MCF 10A (cell line): ENCODE measurements around the gene SON. TPM values are rescaled to one million over a fixed set of nuclear protein-coding genes. Genes with fewer than 3 reads are reported as not detected.

Experiments used
- BruUV-seq: library from RNA; stranded (reverse); fragments of 400-500 nt; replicated peaks from 2 replicates; lab custom pipeline; 2021; lab: Mats Ljungman, UMichigan
- CTCF ChIA-PET: fragments of 300-600 bp; sonication (Branson Sonifier 250); formaldehyde crosslinking; extraction: SDS; loops from one replicate; lab custom pipeline; 2021; ENCODE audit warnings: antibody characterized with exemption, inconsistent platforms; lab: Yijun Ruan, JAX
- POLR2A ChIA-PET: fragments of 300-600, 350-650 bp; sonication (Branson Sonifier 250); formaldehyde crosslinking; extraction: SDS; loops from one replicate; lab custom pipeline; 2020; ENCODE audit warnings: antibody characterized with exemption, inconsistent platforms; lab: Yijun Ruan, JAX
- DNase-seq: peaks from one replicate; pipeline ENCODE4 v3.0.0-alpha.2; 2018; ENCODE audit not compliant: unreplicated experiment
- H3K27ac Mint-ChIP-seq: one replicate; pipeline ENCODE4 v1.8.0; 2022; ENCODE audit warnings: mild to moderate bottlenecking, low read depth, mixed read lengths; ENCODE audit not compliant: unreplicated experiment
- H3K27me3 Mint-ChIP-seq: one replicate; pipeline ENCODE4 v1.8.0; 2022; ENCODE audit warnings: mixed read lengths; ENCODE audit not compliant: insufficient read depth, unreplicated experiment
- H3K36me3 Mint-ChIP-seq: one replicate; pipeline ENCODE4 v1.8.0; 2022; ENCODE audit warnings: mild to moderate bottlenecking, moderate library complexity, mixed read lengths; ENCODE audit not compliant: insufficient read depth, unreplicated experiment
- H3K4me1 Mint-ChIP-seq: one replicate; pipeline ENCODE4 v1.8.0; 2022; ENCODE audit warnings: mixed read lengths; ENCODE audit not compliant: insufficient read depth, unreplicated experiment
- H3K4me3 Mint-ChIP-seq: one replicate; pipeline ENCODE4 v1.8.0; 2022; ENCODE audit warnings: mild to moderate bottlenecking, moderate library complexity, mixed read lengths; ENCODE audit not compliant: unreplicated experiment
- H3K9me3 Mint-ChIP-seq: one replicate; pipeline ENCODE4 v1.8.0; 2022; ENCODE audit warnings: mixed read lengths; ENCODE audit not compliant: unreplicated experiment
- intact Hi-C: fragments of 100-400 bp; cut with micrococcal nuclease; formaldehyde crosslinking; loops from 2 replicates; pipeline ENCODE4 v1.14.1; 2022
- total RNA-seq: library from RNA; stranded (reverse); gene quantifications from 2 replicates; pipeline ENCODE4 v1.2.3, GENCODE V29; 2022
- TF ChIP-seq, protein P1 (sequence below): fragments of 200-600 bp; IDR thresholded peaks from one replicate; pipeline ENCODE4 v1.8.0; 2022; ENCODE audit warnings: antibody characterized with exemption, mild to moderate bottlenecking; ENCODE audit not compliant: unreplicated experiment

Gene SON
- total RNA-seq, 1 experiment from 2014 or later, result 289 TPM

DNA sequence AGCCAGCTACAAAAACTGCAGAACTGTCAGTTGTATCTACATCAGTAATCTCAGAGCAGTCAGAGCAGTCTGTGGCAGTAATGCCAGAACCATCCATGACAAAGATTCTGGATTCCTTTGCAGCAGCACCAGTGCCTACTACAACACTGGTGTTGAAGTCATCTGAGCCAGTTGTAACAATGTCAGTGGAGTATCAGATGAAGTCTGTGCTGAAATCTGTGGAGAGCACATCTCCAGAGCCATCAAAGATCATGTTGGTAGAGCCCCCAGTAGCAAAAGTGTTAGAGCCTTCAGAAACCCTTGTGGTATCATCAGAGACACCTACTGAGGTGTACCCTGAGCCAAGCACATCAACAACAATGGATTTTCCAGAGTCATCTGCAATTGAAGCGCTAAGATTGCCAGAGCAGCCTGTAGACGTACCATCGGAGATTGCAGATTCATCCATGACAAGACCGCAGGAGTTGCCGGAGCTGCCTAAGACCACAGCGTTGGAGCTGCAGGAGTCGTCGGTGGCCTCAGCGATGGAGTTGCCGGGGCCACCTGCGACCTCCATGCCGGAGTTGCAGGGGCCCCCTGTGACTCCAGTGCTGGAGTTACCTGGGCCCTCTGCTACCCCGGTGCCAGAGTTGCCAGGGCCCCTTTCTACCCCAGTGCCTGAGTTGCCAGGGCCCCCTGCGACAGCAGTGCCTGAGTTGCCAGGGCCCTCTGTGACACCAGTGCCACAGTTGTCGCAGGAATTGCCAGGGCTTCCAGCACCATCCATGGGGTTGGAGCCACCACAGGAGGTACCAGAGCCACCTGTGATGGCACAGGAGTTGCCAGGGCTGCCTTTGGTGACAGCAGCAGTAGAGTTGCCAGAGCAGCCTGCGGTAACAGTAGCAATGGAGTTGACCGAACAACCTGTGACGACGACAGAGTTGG is 7.3 kb downstream of the SON start:
- H3K36me3 Mint-ChIP-seq, result peaks cover 98% of the 10 kb centered on the region
- H3K27ac Mint-ChIP-seq, result no peak overlapping the region
- no peak for DNase-seq
- H3K4me1 Mint-ChIP-seq, result peaks cover 14% of the 10 kb centered on the region
- TF ChIP-seq, protein P1, sequence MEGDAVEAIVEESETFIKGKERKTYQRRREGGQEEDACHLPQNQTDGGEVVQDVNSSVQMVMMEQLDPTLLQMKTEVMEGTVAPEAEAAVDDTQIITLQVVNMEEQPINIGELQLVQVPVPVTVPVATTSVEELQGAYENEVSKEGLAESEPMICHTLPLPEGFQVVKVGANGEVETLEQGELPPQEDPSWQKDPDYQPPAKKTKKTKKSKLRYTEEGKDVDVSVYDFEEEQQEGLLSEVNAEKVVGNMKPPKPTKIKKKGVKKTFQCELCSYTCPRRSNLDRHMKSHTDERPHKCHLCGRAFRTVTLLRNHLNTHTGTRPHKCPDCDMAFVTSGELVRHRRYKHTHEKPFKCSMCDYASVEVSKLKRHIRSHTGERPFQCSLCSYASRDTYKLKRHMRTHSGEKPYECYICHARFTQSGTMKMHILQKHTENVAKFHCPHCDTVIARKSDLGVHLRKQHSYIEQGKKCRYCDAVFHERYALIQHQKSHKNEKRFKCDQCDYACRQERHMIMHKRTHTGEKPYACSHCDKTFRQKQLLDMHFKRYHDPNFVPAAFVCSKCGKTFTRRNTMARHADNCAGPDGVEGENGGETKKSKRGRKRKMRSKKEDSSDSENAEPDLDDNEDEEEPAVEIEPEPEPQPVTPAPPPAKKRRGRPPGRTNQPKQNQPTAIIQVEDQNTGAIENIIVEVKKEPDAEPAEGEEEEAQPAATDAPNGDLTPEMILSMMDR, result no peak
- POLR2A ChIA-PET, result no interaction called here
- no peaks in the 10 kb centered on the region for H3K9me3 Mint-ChIP-seq
- CTCF ChIA-PET, result no interaction called here
- H3K4me3 Mint-ChIP-seq, result no peak overlapping the region
- BruUV-seq, result no TSS peak
- no peaks in the 10 kb centered on the region for H3K27me3 Mint-ChIP-seq
- intact Hi-C loops, result no loop called here

DNA sequence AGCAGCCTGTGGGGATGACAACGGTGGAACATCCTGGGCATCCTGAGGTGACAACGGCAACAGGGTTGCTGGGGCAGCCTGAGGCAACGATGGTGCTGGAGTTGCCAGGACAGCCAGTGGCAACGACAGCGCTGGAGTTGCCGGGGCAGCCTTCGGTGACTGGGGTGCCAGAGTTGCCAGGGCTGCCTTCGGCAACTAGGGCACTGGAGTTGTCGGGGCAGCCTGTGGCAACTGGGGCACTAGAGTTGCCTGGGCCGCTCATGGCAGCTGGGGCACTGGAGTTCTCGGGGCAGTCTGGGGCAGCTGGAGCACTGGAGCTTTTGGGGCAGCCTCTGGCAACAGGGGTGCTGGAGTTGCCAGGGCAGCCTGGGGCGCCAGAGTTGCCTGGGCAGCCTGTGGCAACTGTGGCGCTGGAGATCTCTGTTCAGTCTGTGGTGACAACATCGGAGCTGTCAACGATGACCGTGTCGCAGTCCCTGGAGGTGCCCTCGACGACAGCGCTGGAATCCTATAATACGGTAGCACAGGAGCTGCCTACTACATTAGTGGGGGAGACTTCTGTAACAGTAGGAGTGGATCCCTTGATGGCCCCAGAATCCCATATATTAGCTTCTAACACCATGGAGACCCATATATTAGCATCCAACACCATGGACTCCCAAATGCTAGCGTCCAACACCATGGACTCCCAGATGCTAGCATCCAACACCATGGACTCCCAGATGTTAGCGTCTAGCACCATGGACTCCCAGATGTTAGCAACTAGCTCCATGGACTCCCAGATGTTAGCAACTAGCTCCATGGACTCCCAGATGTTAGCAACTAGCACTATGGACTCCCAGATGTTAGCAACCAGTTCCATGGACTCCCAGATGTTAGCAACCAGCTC is 8.2 kb downstream of the SON start:
- no peak for DNase-seq
- H3K4me3 Mint-ChIP-seq, result no peak overlapping the region
- peaks cover 100% of the 10 kb centered on the region for H3K36me3 Mint-ChIP-seq
- CTCF ChIA-PET, result no interaction called here
- peaks cover 13% of the 10 kb centered on the region for H3K4me1 Mint-ChIP-seq
- POLR2A ChIA-PET, result interaction anchor here (9.2 kb wide), 1 partner anchor 7 kb away, joined by 89 read pairs; the partner anchor contains the start of genes GART and SON
- TF ChIP-seq, protein P1, result no peak
- peaks cover 4% of the 10 kb centered on the region for H3K9me3 Mint-ChIP-seq
- BruUV-seq, result no TSS peak
- H3K27me3 Mint-ChIP-seq, result no peaks in the 10 kb centered on the region
- no peak overlapping the region for H3K27ac Mint-ChIP-seq
- intact Hi-C loops, result no loop called here

DNA sequence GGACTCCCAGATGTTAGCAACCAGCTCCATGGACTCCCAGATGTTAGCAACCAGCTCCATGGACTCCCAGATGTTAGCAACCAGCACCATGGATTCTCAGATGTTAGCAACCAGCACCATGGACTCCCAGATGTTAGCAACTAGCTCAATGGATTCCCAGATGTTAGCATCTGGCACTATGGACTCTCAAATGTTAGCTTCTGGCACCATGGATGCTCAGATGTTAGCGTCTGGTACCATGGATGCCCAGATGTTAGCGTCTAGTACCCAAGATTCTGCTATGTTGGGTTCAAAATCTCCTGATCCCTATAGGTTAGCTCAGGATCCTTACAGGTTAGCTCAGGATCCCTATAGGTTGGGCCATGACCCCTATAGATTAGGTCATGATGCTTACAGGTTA is 8.8 kb downstream of the SON start:
- ChIA-PET POLR2A (interaction anchor here (0.7 to 9.2 kb wide), 2 partner anchors 8 to 13 kb away, joined by 3 to 89 read pairs; partner anchors contain the start of genes GART and SON), CTCF (no interaction called here)
- no peaks in the 10 kb centered on the region for H3K27me3 Mint-ChIP-seq
- peaks cover 16% of the 10 kb centered on the region for H3K4me1 Mint-ChIP-seq
- H3K9me3 Mint-ChIP-seq, result peaks cover 6% of the 10 kb centered on the region
- no TSS peak for BruUV-seq
- no peak for DNase-seq
- peaks cover 100% of the 10 kb centered on the region for H3K36me3 Mint-ChIP-seq
- H3K4me3 Mint-ChIP-seq, result no peak overlapping the region
- TF ChIP-seq, protein P1, result no peak
- no peak overlapping the region for H3K27ac Mint-ChIP-seq
- intact Hi-C loops, result no loop called here
